ENCODE data around the gene CPLANE1.
"Not testable (repeated sequence)": the region's sequence is repeated elsewhere in the genome, so short reads cannot be mapped to it uniquely, and the experiment has no call there.

Gene CPLANE1

GRCh38 chr5:37207802-37208201 is 41.4 kb downstream of the CPLANE1 start:
- no peak for DNase-seq

GRCh38 chr5:37206736-37207135 is 42.4 kb downstream of the CPLANE1 start:
- no peak for DNase-seq

- DNase-seq, result no peak
Observed at GRCh38 chr5:37198842-37199241, 50.3 kb downstream of the CPLANE1 start.

GRCh38 chr5:37198061-37198460 is 51.1 kb downstream of the CPLANE1 start:
- DNase-seq, result no peak

GRCh38 chr5:37197340-37198050 is 51.7 kb downstream of the CPLANE1 start:
- no peak for DNase-seq

- DNase-seq, result no peak
Observed at GRCh38 chr5:37190592-37190991, 58.6 kb downstream of the CPLANE1 start.

GRCh38 chr5:37189355-37189754 is 59.8 kb downstream of the CPLANE1 start:
- no peak for DNase-seq

- DNase-seq, result no peak
Observed at GRCh38 chr5:37187465-37187977, 61.7 kb downstream of the CPLANE1 start.

- no peak for DNase-seq
Observed at GRCh38 chr5:37184748-37185364, 64.3 kb downstream of the CPLANE1 start.

GRCh38 chr5:37182667-37183066 is 66.5 kb downstream of the CPLANE1 start:
- no peak for DNase-seq

- DNase-seq, result no peak
Observed at GRCh38 chr5:37174928-37175327, 74.2 kb downstream of the CPLANE1 start.

GRCh38 chr5:37172957-37173356 is 76.2 kb downstream of the CPLANE1 start:
- no peak for DNase-seq

GRCh38 chr5:37170856-37171255 is 78.3 kb downstream of the CPLANE1 start:
- no peak for DNase-seq

GRCh38 chr5:37166197-37166596 is 83.0 kb downstream of the CPLANE1 start:
- DNase-seq, result no peak

GRCh38 chr5:37165761-37166160 is 83.4 kb downstream of the CPLANE1 start:
- DNase-seq, result no peak

- no peak for DNase-seq
Observed at GRCh38 chr5:37153661-37154060, 95.5 kb downstream of the CPLANE1 start.

- DNase-seq, result no peak
Observed at GRCh38 chr5:37146896-37147295, 102.3 kb downstream of the CPLANE1 start.

GRCh38 chr5:37136694-37137093 is 112.5 kb downstream of the CPLANE1 start:
- DNase-seq, result no peak

GRCh38 chr5:37135312-37135711 is 113.9 kb downstream of the CPLANE1 start:
- not testable (repeated sequence) for DNase-seq

GRCh38 chr5:37133939-37134338 is 115.2 kb downstream of the CPLANE1 start:
- DNase-seq, result no peak

- DNase-seq, result no peak
Observed at GRCh38 chr5:37132646-37133045, 116.5 kb downstream of the CPLANE1 start.

GRCh38 chr5:37121465-37121864 is 127.7 kb downstream of the CPLANE1 start:
- no peak for DNase-seq

- DNase-seq, result no peak
Observed at GRCh38 chr5:37121027-37121426, 128.1 kb downstream of the CPLANE1 start.

- no peak for DNase-seq
Observed at GRCh38 chr5:37120270-37120669, 128.9 kb downstream of the CPLANE1 start.

GRCh38 chr5:37116359-37116758 is 132.8 kb downstream of the CPLANE1 start:
- DNase-seq, result no peak
